ENCODE data around the gene MAL. TPM values are rescaled to one million over a fixed set of nuclear protein-coding genes. Genes with fewer than 3 reads are reported as not detected.

Gene MAL
- total RNA-seq, 1 experiment from 2014 or later, result not detected

GRCh38 chr2:94992360-94992759 is 33.1 kb upstream of the MAL start:
- H3K27me3 Mint-ChIP-seq (ENCODE audit: unreplicated experiment), result peaks cover 75% of the 10 kb centered on the region
- H3K4me3 Mint-ChIP-seq (ENCODE audit: low read depth, unreplicated experiment), result no peak overlapping the region
- CTCF ChIA-PET, result no interaction called here
- DNase-seq, result no peak
- H3K27ac Mint-ChIP-seq (ENCODE audit: unreplicated experiment), result no peak overlapping the region
- intact Hi-C loops (cut with micrococcal nuclease; ENCODE audit: unreplicated experiment), result no loop called here
- H3K36me3 Mint-ChIP-seq (ENCODE audit: insufficient read depth, unreplicated experiment), result no peaks in the 10 kb centered on the region
- no peak for TF ChIP-seq CTCF (IDR thresholded peaks at IDR 0.05; ENCODE audit: unreplicated experiment)
- no peaks in the 10 kb centered on the region for H3K4me1 Mint-ChIP-seq (ENCODE audit: low read depth, unreplicated experiment)
- H3K9me3 Mint-ChIP-seq (ENCODE audit: low read depth, unreplicated experiment), result no peaks in the 10 kb centered on the region
- BruUV-seq (replicated peaks), result no TSS peak

GRCh38 chr2:94993176-94994062 is 32.1 kb upstream of the MAL start:
- H3K27me3 Mint-ChIP-seq (ENCODE audit: unreplicated experiment), result peaks cover 66% of the 10 kb centered on the region
- no peak overlapping the region for H3K4me3 Mint-ChIP-seq (ENCODE audit: low read depth, unreplicated experiment)
- CTCF ChIA-PET, result interaction anchor here (0.5 kb wide), 1 partner anchor 169 kb away, joined by 4 read pairs; no protein-coding TSS in a partner anchor
- no peak overlapping the region for H3K27ac Mint-ChIP-seq (ENCODE audit: unreplicated experiment)
- no peaks in the 10 kb centered on the region for H3K36me3 Mint-ChIP-seq (ENCODE audit: insufficient read depth, unreplicated experiment)
- intact Hi-C loops (cut with micrococcal nuclease; ENCODE audit: unreplicated experiment), result no loop called here
- H3K4me1 Mint-ChIP-seq (ENCODE audit: low read depth, unreplicated experiment), result no peaks in the 10 kb centered on the region
- no peak for DNase-seq
- TF ChIP-seq CTCF (IDR thresholded peaks at IDR 0.05; ENCODE audit: unreplicated experiment), result no peak
- no peaks in the 10 kb centered on the region for H3K9me3 Mint-ChIP-seq (ENCODE audit: low read depth, unreplicated experiment)
- no TSS peak for BruUV-seq (replicated peaks)

GRCh38 chr2:94994063-94994913 is 31.2 kb upstream of the MAL start:
- intact Hi-C loops (cut with micrococcal nuclease; ENCODE audit: unreplicated experiment), result no loop called here
- Mint-ChIP-seq H3K4me1 (ENCODE audit: low read depth, unreplicated experiment) (no peaks in the 10 kb centered on the region), H3K36me3 (ENCODE audit: insufficient read depth, unreplicated experiment) (no peaks in the 10 kb centered on the region), H3K27me3 (ENCODE audit: unreplicated experiment) (peaks cover 58% of the 10 kb centered on the region), H3K4me3 (ENCODE audit: low read depth, unreplicated experiment) (no peak overlapping the region), H3K27ac (ENCODE audit: unreplicated experiment) (no peak overlapping the region), H3K9me3 (ENCODE audit: low read depth, unreplicated experiment) (no peaks in the 10 kb centered on the region)
- BruUV-seq (replicated peaks), result no TSS peak
- DNase-seq, result no peak
- CTCF ChIA-PET, result interaction anchor here (0.5 kb wide), 1 partner anchor 168 kb away, joined by 4 read pairs; no protein-coding TSS in a partner anchor
- no peak for TF ChIP-seq CTCF (IDR thresholded peaks at IDR 0.05; ENCODE audit: unreplicated experiment)

GRCh38 chr2:94994914-94995552 is 30.5 kb upstream of the MAL start:
- Mint-ChIP-seq H3K36me3 (ENCODE audit: insufficient read depth, unreplicated experiment) (no peaks in the 10 kb centered on the region), H3K27me3 (ENCODE audit: unreplicated experiment) (peaks cover 50% of the 10 kb centered on the region), H3K9me3 (ENCODE audit: low read depth, unreplicated experiment) (no peaks in the 10 kb centered on the region), H3K4me3 (ENCODE audit: low read depth, unreplicated experiment) (no peak overlapping the region), H3K27ac (ENCODE audit: unreplicated experiment) (no peak overlapping the region), H3K4me1 (ENCODE audit: low read depth, unreplicated experiment) (no peaks in the 10 kb centered on the region)
- no TSS peak for BruUV-seq (replicated peaks)
- intact Hi-C loops (cut with micrococcal nuclease; ENCODE audit: unreplicated experiment), result no loop called here
- CTCF ChIA-PET, result no interaction called here
- TF ChIP-seq CTCF (IDR thresholded peaks at IDR 0.05; ENCODE audit: unreplicated experiment), result no peak
- no peak for DNase-seq

Measured in Calu3 (cell line).